IPS-NIHi7 (cell line): ENCODE results near the gene SLC38A8.

Experiments used
- DNase-seq: peaks from one replicate; pipeline ENCODE4 v3.0.0; 2012; ENCODE audit warnings: mixed read lengths; ENCODE audit errors: extremely low spot score

The SLC38A8 gene

GRCh38 chr16:84031556-84031955, 11.0 kb downstream of the SLC38A8 start:
- DNase-seq = no peak

GRCh38 chr16:84029297-84030047, 13.1 kb downstream of the SLC38A8 start:
- DNase-seq = no peak

- DNase-seq = no peak
Measured at GRCh38 chr16:84027625-84028024, 15.0 kb downstream of the SLC38A8 start.

- no peak for DNase-seq
Measured at GRCh38 chr16:84026606-84027005, 16.0 kb downstream of the SLC38A8 start.

GRCh38 chr16:84024854-84025253, 17.7 kb downstream of the SLC38A8 start:
- no peak for DNase-seq

GRCh38 chr16:84022644-84023043, 20.0 kb downstream of the SLC38A8 start:
- no peak for DNase-seq

GRCh38 chr16:84021488-84021887, 21.1 kb downstream of the SLC38A8 start:
- DNase-seq = no peak

- DNase-seq = no peak
Measured at GRCh38 chr16:84020353-84020752, 22.2 kb downstream of the SLC38A8 start.

GRCh38 chr16:84018710-84019109, 23.9 kb downstream of the SLC38A8 start:
- no peak for DNase-seq

GRCh38 chr16:84016477-84016876, 26.1 kb downstream of the SLC38A8 start:
- no peak for DNase-seq

- DNase-seq = no peak
Measured at GRCh38 chr16:84015399-84015798, 27.2 kb downstream of the SLC38A8 start.

GRCh38 chr16:84014570-84015327, 27.8 kb downstream of the SLC38A8 start:
- DNase-seq = no peak

GRCh38 chr16:84013787-84014569, 28.6 kb downstream of the SLC38A8 start:
- DNase-seq = peak; percentile 96

GRCh38 chr16:84009282-84009681, 33.3 kb downstream of the SLC38A8 start:
- DNase-seq = no peak

- no peak for DNase-seq
Measured at GRCh38 chr16:84007965-84008364, 34.6 kb downstream of the SLC38A8 start.

- DNase-seq = no peak
Measured at GRCh38 chr16:84007520-84007919, 35.1 kb downstream of the SLC38A8 start.

GRCh38 chr16:84005391-84005790, 37.2 kb downstream of the SLC38A8 start:
- no peak for DNase-seq

- no peak for DNase-seq
Measured at GRCh38 chr16:84004442-84004841, 38.2 kb downstream of the SLC38A8 start.

GRCh38 chr16:84003038-84003437, 39.6 kb downstream of the SLC38A8 start:
- DNase-seq = no peak

GRCh38 chr16:84001726-84002125, 40.9 kb downstream of the SLC38A8 start:
- no peak for DNase-seq

GRCh38 chr16:84000989-84001642, 41.5 kb downstream of the SLC38A8 start:
- DNase-seq = no peak

GRCh38 chr16:83998091-83998490, 44.5 kb downstream of the SLC38A8 start:
- no peak for DNase-seq
